GM21528 (cell line): ENCODE results near the gene LRPPRC.
"Not testable (repeated sequence)": the region's sequence is repeated elsewhere in the genome, so short reads cannot be mapped to it uniquely, and the experiment has no call there.

Source experiments
- ATAC-seq: cut with Tn5 transposase; IDR thresholded peaks from one replicate; pipeline ENCODE4 v1.9.1; 2021; ENCODE audit warnings: mild to moderate bottlenecking, moderate library complexity; ENCODE audit not compliant: unreplicated experiment, low FRiP score

The LRPPRC gene

GRCh38 chr2:43924463-43924862 is 71.3 kb downstream of the LRPPRC start:
- ATAC-seq: no peak

- not testable (repeated sequence) for ATAC-seq
Observed at GRCh38 chr2:43911136-43911790, 84.5 kb downstream of the LRPPRC start.

- ATAC-seq: no peak
Observed at GRCh38 chr2:43906448-43907109, 89.2 kb downstream of the LRPPRC start.

GRCh38 chr2:43905871-43906270 is 89.9 kb downstream of the LRPPRC start:
- no peak for ATAC-seq

GRCh38 chr2:43905371-43905803 is 90.4 kb downstream of the LRPPRC start:
- ATAC-seq: no peak

- ATAC-seq: no peak
Observed at GRCh38 chr2:43899589-43899988, 96.2 kb downstream of the LRPPRC start.

GRCh38 chr2:43898838-43899346 is 96.9 kb downstream of the LRPPRC start:
- ATAC-seq: no peak

GRCh38 chr2:43898134-43898837 is 97.5 kb downstream of the LRPPRC start:
- ATAC-seq: no peak

GRCh38 chr2:43897492-43897891 is 98.3 kb downstream of the LRPPRC start:
- ATAC-seq: no peak

GRCh38 chr2:43896906-43897305 is 98.9 kb downstream of the LRPPRC start:
- ATAC-seq: no peak

- ATAC-seq: no peak
Observed at GRCh38 chr2:43894743-43895142, 101.0 kb downstream of the LRPPRC start.

GRCh38 chr2:43890855-43891254 is 104.9 kb downstream of the LRPPRC start:
- no peak for ATAC-seq

GRCh38 chr2:43889416-43889815 is 106.4 kb downstream of the LRPPRC start:
- no peak for ATAC-seq

- ATAC-seq: no peak
Observed at GRCh38 chr2:43887176-43887575, 108.6 kb downstream of the LRPPRC start.

- ATAC-seq: no peak
Observed at GRCh38 chr2:43885132-43885632, 110.6 kb downstream of the LRPPRC start.

GRCh38 chr2:43884689-43885088 is 111.1 kb downstream of the LRPPRC start:
- ATAC-seq: no peak

GRCh38 chr2:43882312-43882711 is 113.5 kb downstream of the LRPPRC start:
- ATAC-seq: no peak

GRCh38 chr2:43880952-43881351 is 114.8 kb downstream of the LRPPRC start:
- no peak for ATAC-seq

- no peak for ATAC-seq
Observed at GRCh38 chr2:43880471-43880870, 115.3 kb downstream of the LRPPRC start.

GRCh38 chr2:43879261-43879660 is 116.5 kb downstream of the LRPPRC start:
- no peak for ATAC-seq

GRCh38 chr2:43877782-43878464 is 117.9 kb downstream of the LRPPRC start:
- no peak for ATAC-seq
